ENCODE data around the gene SLC26A5. TPM values are rescaled to one million over a fixed set of nuclear protein-coding genes. Genes with fewer than 3 reads are reported as not detected.
"Not testable (repeated sequence)": the region's sequence is repeated elsewhere in the genome, so short reads cannot be mapped to it uniquely, and the experiment has no call there.

The SLC26A5 gene, protein sequence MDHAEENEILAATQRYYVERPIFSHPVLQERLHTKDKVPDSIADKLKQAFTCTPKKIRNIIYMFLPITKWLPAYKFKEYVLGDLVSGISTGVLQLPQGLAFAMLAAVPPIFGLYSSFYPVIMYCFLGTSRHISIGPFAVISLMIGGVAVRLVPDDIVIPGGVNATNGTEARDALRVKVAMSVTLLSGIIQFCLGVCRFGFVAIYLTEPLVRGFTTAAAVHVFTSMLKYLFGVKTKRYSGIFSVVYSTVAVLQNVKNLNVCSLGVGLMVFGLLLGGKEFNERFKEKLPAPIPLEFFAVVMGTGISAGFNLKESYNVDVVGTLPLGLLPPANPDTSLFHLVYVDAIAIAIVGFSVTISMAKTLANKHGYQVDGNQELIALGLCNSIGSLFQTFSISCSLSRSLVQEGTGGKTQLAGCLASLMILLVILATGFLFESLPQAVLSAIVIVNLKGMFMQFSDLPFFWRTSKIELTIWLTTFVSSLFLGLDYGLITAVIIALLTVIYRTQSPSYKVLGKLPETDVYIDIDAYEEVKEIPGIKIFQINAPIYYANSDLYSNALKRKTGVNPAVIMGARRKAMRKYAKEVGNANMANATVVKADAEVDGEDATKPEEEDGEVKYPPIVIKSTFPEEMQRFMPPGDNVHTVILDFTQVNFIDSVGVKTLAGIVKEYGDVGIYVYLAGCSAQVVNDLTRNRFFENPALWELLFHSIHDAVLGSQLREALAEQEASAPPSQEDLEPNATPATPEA
- total RNA-seq: 1 to 10 TPM; 1.9 to 4.0 (median 3.5) TPM

GRCh38 chr7:103446049-103446520 lies at the start of gene SLC26A5:
SLC26A5 (minus strand) TSS chr7:103446207; CDS start chr7:103421514, 24,693 bp downstream.
- DNase-seq: peak; percentile 58 to 70
- H3K27me3 ChIP-seq: no peaks in the 10 kb centered on the region
- 7 to 15% methylated on average over 7 to 18 of the region's 54 CpGs for WGBS, 2 donors
- TF ChIP-seq CTCF (IDR thresholded peaks at IDR 0.05): no peak
- peak in 1 of 2 donors; percentile 55 for TF ChIP-seq POLR2A (IDR thresholded peaks at IDR 0.05)
- H3K4me1 ChIP-seq: peaks cover 10 to 21% of the 10 kb centered on the region in 2 donors
- peak within 1 kb of the TSS in 2 of 3 donors; percentile 18 to 28 for H3K4me3 ChIP-seq (replicated peaks in 1 of 3)
- H3K9me3 ChIP-seq: no peaks in the 10 kb centered on the region
- H3K36me3 ChIP-seq: no peaks in the 10 kb centered on the region
- H3K27ac ChIP-seq: peak within 1 kb of the TSS; percentile 44 to 56 (median 52)
- intact Hi-C loops (cut with DNase I): no loop called here

GRCh38 chr7:103487419-103487818 lies 41.4 kb upstream of the SLC26A5 start:
- H3K4me3 ChIP-seq (replicated peaks in 1 of 3): no peak overlapping the region

DNA sequence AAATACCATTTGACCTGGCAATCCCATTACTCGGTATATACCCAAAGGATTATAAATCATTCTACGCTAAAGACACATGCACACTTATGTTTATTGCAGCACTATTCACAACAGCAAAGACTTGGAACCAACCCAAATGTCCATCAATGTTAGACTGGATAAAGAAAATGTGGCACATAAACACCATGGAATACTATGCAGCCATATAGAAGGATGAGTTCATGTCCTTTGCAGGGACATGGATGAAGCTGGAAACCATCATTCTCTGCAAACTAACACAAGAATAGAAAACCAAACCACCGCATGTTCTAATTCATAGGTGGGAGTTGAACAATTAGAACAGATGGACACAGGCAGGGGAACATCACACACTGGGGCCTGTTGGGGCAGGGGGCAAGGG lies 40.9 kb upstream of the SLC26A5 start:
- WGBS, 2 donors: 84 to 99% methylated on average over 3 of the region's 3 CpGs
- intact Hi-C loops (cut with DNase I); H3K9me3 ChIP-seq; H3K36me3 ChIP-seq; DNase-seq; H3K4me1 ChIP-seq; H3K27me3 ChIP-seq; H3K4me3 ChIP-seq (replicated peaks in 1 of 3); H3K27ac ChIP-seq: not testable (repeated sequence)

More at GRCh38 chr7:103487419-103487818, 41.4 kb upstream of the SLC26A5 start:
- Histone ChIP-seq H3K9me3 (no peaks in the 10 kb centered on the region), H3K27ac (no peak overlapping the region), H3K36me3 (no peaks in the 10 kb centered on the region), H3K27me3 (no peaks in the 10 kb centered on the region), H3K4me1 (no peaks in the 10 kb centered on the region)
- WGBS, 2 donors: 89 to 90% methylated on average over 4 of the region's 4 CpGs
- TF ChIP-seq POLR2A (IDR thresholded peaks at IDR 0.05): no peak
- TF ChIP-seq CTCF (IDR thresholded peaks at IDR 0.05): no peak
- DNase-seq: no peak
- intact Hi-C loops (cut with DNase I): no loop called here

GRCh38 chr7:103480771-103481170 lies 34.8 kb upstream of the SLC26A5 start:
- no peak for DNase-seq
- Histone ChIP-seq H3K27ac (no peak overlapping the region), H3K36me3 (no peaks in the 10 kb centered on the region), H3K27me3 (no peaks in the 10 kb centered on the region), H3K4me1 (no peaks in the 10 kb centered on the region), H3K4me3 (replicated peaks in 1 of 3) (no peak overlapping the region), H3K9me3 (no peaks in the 10 kb centered on the region)
- WGBS, 2 donors: 70 to 79% methylated on average over 2 of the region's 2 CpGs
- TF ChIP-seq CTCF (IDR thresholded peaks at IDR 0.05): no peak
- no peak for TF ChIP-seq POLR2A (IDR thresholded peaks at IDR 0.05)
- intact Hi-C loops (cut with DNase I): no loop called here

- 27 to 37% methylated on average over 5 of the region's 5 CpGs for WGBS, 2 donors
- no peak overlapping the region for H3K27ac ChIP-seq
- H3K9me3 ChIP-seq: no peaks in the 10 kb centered on the region
- DNase-seq: no peak
- intact Hi-C loops (cut with DNase I): no loop called here
- H3K4me3 ChIP-seq (replicated peaks in 1 of 3): no peak overlapping the region
- H3K4me1 ChIP-seq: no peaks in the 10 kb centered on the region
- no peaks in the 10 kb centered on the region for H3K36me3 ChIP-seq
- TF ChIP-seq POLR2A (IDR thresholded peaks at IDR 0.05): no peak
- TF ChIP-seq CTCF (IDR thresholded peaks at IDR 0.05): no peak
- H3K27me3 ChIP-seq: no peaks in the 10 kb centered on the region
Observed at GRCh38 chr7:103474956-103475355, 28.9 kb upstream of the SLC26A5 start.
